HG03558 (cell line): ENCODE results near the gene DPP9.
"Not testable (repeated sequence)": the region's sequence is repeated elsewhere in the genome, so short reads cannot be mapped to it uniquely, and the experiment has no call there.

ENCODE experiments used
- ATAC-seq: cut with Tn5 transposase; IDR thresholded peaks from one replicate; pipeline ENCODE4 v1.9.1; 2021; ENCODE audit warnings: moderate number of reproducible peaks; ENCODE audit not compliant: unreplicated experiment; ENCODE audit errors: extremely low read depth

The DPP9 gene

DNA sequence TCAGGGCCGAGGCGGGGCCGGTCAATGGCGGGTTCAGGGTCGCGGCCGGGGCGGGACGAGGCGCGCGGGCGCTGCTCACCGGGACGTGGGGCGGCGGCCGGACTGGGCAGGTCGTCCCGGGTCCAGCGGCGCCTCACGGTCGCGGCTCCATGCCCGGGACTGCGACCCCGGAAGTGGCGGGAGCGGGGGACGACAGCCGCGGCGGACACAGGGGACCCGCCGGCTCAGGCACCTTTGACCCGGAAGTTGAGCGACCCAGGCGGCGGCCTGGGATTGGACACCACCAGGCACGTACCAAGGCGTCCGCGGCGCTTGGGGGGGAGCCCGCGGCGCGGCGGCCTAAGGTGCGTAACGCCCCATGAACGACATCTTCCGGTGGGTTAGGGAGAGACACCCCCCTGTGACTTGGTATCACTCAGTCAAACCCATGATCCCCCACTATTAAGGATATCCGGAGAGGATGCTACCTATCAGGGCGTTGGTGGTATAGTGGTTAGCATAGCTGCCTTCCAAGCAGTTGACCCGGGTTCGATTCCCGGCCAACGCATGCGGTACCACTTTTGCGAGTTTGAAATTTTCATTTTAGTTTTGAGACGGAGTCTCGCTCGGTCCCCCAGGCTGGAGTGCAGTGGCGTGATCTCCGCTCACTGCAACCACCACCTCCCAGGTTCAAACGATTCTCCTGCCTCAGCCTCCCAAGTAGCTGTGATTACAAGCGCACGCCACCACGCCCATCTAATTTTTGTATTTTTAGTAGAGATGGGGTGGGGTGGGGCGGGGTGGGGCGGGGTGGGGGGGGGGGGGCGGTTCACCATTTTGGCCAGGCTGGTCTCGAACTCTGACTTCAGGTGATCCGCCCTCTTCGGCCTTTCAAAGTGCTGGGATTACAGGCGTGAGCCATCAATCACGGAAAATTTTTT, at the start of gene DPP9:
DPP9 (minus strand) TSS at position 248 of the 920 bp plus-strand sequence. CDS start 3,936 bp downstream, outside the sequence.
- ATAC-seq = peak; percentile 82

- ATAC-seq = no peak
Measured at GRCh38 chr19:4773047-4773640, 49.5 kb upstream of the DPP9 start.

GRCh38 chr19:4772566-4772965, 48.9 kb upstream of the DPP9 start:
- ATAC-seq = no peak

GRCh38 chr19:4768934-4769777, 45.5 kb upstream of the DPP9 start:
- ATAC-seq = no peak

- no peak for ATAC-seq
Measured at GRCh38 chr19:4764393-4764660, 40.7 kb upstream of the DPP9 start.

- no peak for ATAC-seq
Measured at GRCh38 chr19:4763021-4763420, 39.4 kb upstream of the DPP9 start.

- no peak for ATAC-seq
Measured at GRCh38 chr19:4760285-4760650, 36.6 kb upstream of the DPP9 start.

GRCh38 chr19:4759388-4760284, 36.0 kb upstream of the DPP9 start:
- no peak for ATAC-seq

- ATAC-seq = no peak
Measured at GRCh38 chr19:4758659-4759058, 35.0 kb upstream of the DPP9 start.

DNA sequence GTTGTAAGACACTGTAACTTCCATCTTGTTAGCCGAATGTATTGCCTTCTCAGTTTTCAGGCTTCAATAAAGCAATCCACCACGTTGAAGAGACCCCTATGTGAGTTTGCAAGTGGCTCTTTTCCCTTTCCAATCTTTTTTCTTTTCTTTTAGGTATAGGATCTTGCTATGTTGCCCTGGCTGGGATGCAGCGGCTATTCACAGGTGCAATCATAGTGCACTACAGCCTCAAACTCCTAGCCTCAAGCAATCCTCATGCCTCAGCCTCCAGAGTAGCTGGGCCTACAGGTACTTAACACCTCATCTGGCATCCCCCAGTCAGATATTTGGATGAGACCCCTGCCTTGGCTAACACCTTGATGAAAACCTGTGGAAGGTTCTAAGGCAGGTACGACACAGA, 34.4 kb upstream of the DPP9 start:
- no peak for ATAC-seq

DNA sequence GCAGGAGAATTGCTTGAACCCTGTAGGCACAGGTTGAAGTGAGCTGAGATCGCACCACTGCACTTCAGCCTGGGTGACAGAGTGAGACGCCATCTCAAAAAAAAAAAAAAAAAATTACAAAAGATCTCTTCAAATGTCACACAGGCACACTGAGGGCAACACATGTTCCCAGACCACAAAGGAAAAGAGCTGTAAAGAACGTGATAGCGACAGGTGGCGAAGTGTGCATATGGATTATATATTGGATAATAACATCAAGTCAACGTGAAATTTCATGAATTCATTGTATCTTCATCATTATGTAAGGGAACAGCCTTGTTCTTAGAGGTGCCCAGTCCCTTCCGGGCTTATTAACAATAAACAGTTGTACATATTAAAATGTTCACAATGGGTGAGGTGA, 31.8 kb upstream of the DPP9 start:
- ATAC-seq = no peak

GRCh38 chr19:4754248-4754647, 30.6 kb upstream of the DPP9 start:
- no peak for ATAC-seq

DNA sequence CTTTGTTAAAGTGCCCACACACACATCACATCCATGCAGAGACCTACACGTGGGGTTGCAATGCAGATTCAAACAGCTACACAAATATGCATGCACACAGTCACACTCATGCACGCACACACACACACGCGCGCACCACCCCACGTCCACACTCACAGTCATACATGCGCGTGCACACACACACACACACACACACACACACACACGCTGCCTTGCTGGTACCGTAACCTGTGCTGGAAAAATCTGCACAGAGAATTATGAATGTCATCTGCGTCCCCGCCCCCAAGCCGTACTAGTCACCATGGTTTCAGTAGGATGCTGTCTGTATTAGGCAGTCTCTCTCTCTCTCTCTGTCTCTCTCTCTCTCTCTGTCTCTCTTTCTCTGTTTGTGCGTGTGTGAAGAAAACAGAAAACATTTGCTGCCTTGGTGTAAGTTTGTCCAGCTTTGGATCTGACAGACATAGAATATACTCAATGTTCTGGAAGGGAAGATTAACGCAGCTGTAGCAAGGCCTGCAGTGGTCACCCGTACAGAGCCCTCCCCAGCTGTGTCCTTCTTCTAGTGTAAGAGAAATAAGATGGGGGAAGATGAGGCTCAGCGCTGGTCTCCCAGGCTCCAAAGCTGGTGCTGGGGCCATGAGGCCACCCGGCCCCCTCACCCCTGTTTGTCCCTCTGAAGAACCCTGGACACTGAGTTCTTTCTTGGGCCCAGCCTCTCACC, 26.4 kb upstream of the DPP9 start:
- no peak for ATAC-seq

- ATAC-seq = no peak
Measured at GRCh38 chr19:4748589-4748988, 24.9 kb upstream of the DPP9 start.

DNA sequence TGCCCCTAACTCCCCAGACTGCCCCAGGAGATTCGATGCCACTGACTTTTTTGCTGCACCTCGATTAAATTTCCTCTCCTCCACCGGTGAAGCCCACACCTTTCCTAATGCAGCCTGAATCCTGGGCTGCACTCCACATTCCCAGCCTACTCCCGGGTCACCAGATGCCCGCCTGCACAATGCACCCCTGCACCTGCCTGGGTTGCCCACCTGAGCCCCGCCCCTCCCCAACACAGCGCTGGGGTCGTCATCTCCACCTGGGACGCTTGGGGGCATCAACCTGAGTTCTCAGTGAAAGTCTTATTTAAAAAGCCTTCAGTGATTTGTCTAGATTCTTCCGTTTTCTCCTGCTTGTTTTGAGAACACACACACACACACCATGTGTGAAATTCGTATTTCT, 24.5 kb upstream of the DPP9 start:
- no peak for ATAC-seq

GRCh38 chr19:4745986-4746385, 22.3 kb upstream of the DPP9 start:
- ATAC-seq = no peak

GRCh38 chr19:4745175-4745574, 21.5 kb upstream of the DPP9 start:
- not testable (repeated sequence) for ATAC-seq

- no peak for ATAC-seq
Measured at GRCh38 chr19:4744451-4745174, 21.0 kb upstream of the DPP9 start.
